Motor neuron (in vitro differentiated cells): ENCODE data around the gene TRPT1. TPM values are rescaled to one million over a fixed set of nuclear protein-coding genes. Genes with fewer than 3 reads are reported as not detected.
"Not testable (repeated sequence)": the region's sequence is repeated elsewhere in the genome, so short reads cannot be mapped to it uniquely, and the experiment has no call there.

Source experiments
- ATAC-seq, 8 experiments: fragments of 200-7000 bp; cut with Tn5 transposase; replicated peaks in 6 of 8; 2 replicates each; pipeline ENCODE4 v1.8.0; 2021; ENCODE audit warnings: mild to moderate bottlenecking in 8 of 8, moderate library complexity in 8 of 8
- H3K27ac ChIP-seq, 2 donors: fragments of 250-450 bp; sonication (Bioruptor Pico); 2 replicates each; pipeline ENCODE4 v1.9.0; 2021; ENCODE audit warnings: antibody characterized with exemption in 2 of 2, mild to moderate bottlenecking in 2 of 2, moderate library complexity in 1 of 2
- H3K4me1 ChIP-seq, 2 donors: fragments of 250-450 bp; sonication (Bioruptor Pico); replicated peaks in 1 of 2; 2 replicates each; pipeline ENCODE4 v1.6.1; 2021; ENCODE audit warnings: antibody characterized with exemption in 2 of 2, mild to moderate bottlenecking in 2 of 2, moderate library complexity in 1 of 2
- H3K4me3 ChIP-seq, 5 donors: fragments of 250-450 bp; sonication (Bioruptor Pico); 2 replicates each; pipeline ENCODE4 v1.9.0; 2021; ENCODE audit warnings: antibody characterized with exemption in 5 of 5, mild to moderate bottlenecking in 5 of 5, moderate library complexity in 4 of 5
- whole genome bisulfite sequencing, 10 experiments: fragments of 450-650 bp; shearing (Covaris generic); methylation state at CpG; one replicate each; pipeline ENCODE4 v1.0.0; 2022; 5-methylcytosine and 5-hydroxymethylcytosine counted together
- in situ Hi-C, 9 experiments: fragments of 400-800 bp; cut with MboI; loops; one replicate each; pipeline ENCODE4 v1.15.0; 2021; ENCODE audit warnings: low sequenced_read_pairs in 9 of 9, low pct_unique_long_range_greater_than_20kb in 2 of 9; ENCODE audit not compliant: unreplicated experiment in 9 of 9
- total RNA-seq, 8 experiments: library from RNA; unstranded; fragments of 300-600 nt; gene quantifications; 2 replicates each; pipeline versions ENCODE4 v1.2.3 to v1.2.4, GENCODE V29; 2022

Gene TRPT1
- total RNA-seq, 8 experiments from 2014 or later = 31.8 to 59.9 (median 35.5) TPM

DNA sequence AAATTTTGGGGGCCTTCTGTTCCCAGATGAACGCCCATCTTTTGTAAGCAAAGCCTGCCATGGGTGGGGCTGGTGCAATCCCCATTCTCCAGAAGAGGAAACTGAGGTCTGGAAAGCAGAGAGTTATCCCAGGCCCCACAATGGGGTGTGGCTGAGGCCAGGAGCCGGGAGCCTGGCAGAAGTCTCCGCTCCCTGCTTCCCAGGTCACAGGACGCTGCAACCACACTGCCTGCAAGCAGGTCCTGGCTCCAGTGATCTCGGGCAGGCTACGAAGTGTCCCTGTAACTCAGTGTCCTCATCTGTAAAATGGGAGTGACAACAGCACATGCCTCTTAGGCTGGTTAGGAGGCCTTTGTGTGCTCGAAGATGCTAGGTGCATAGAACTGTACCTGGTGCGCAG lies 27.1 kb upstream of the TRPT1 start:
- no peak for ATAC-seq
- H3K4me1 ChIP-seq = peaks cover 8 to 20% of the 10 kb centered on the region in 2 donors
- no peak overlapping the region for H3K4me3 ChIP-seq
- in situ Hi-C loops = no loop called here
- no peak overlapping the region for H3K27ac ChIP-seq
- WGBS, 10 experiments = 61 to 90% (median 85%) methylated on average over 2 to 7 of the region's 8 CpGs; no CpG with 5 or more reads in 5 of the 10 experiments

GRCh38 chr11:64252003-64252872 lies 26.3 kb upstream of the TRPT1 start:
- Histone ChIP-seq H3K27ac (no peak overlapping the region), H3K4me3 (peak overlapping the region; percentile 37 to 61 (median 47)), H3K4me1 (peaks cover 14 to 25% of the 10 kb centered on the region in 2 donors)
- in situ Hi-C loops = no loop called here
- ATAC-seq = peak in 3 of 8 experiments; percentile 11 to 38 (median 37)
- 3 to 18% methylated on average over 4 to 6 of the region's 23 CpGs; no CpG with 5 or more reads in 8 of the 10 experiments for WGBS, 10 experiments

GRCh38 chr11:64251753-64252002 lies 25.7 kb upstream of the TRPT1 start:
- WGBS, 10 experiments = 0% methylated on average over 3 of the region's 18 CpGs; no CpG with 5 or more reads in 9 of the 10 experiments
- Histone ChIP-seq H3K4me1 (peaks cover 14 to 25% of the 10 kb centered on the region in 2 donors), H3K4me3 (peak overlapping the region; percentile 37 to 61 (median 47)), H3K27ac (no peak overlapping the region)
- ATAC-seq = no peak
- in situ Hi-C loops = no loop called here

GRCh38 chr11:64251016-64251752 lies 25.2 kb upstream of the TRPT1 start, which contains the start of gene PLCB3:
TSS of gene PLCB3 (plus strand) at chr11:64251530. CDS start at chr11:64251650, 120 bp downstream.
- H3K4me1 ChIP-seq = peaks cover 14 to 25% of the 10 kb centered on the region in 2 donors
- H3K27ac ChIP-seq = peak within 1 kb of the TSS in 1 of 2 donors; percentile 7
- 0% methylated on average over 1 of the region's 75 CpGs; no CpG with 5 or more reads in 9 of the 10 experiments for WGBS, 10 experiments
- H3K4me3 ChIP-seq = peak within 1 kb of the TSS; percentile 37 to 61 (median 47)
- ATAC-seq = peak; percentile 21 to 56 (median 42)
- in situ Hi-C loops = no loop called here

DNA sequence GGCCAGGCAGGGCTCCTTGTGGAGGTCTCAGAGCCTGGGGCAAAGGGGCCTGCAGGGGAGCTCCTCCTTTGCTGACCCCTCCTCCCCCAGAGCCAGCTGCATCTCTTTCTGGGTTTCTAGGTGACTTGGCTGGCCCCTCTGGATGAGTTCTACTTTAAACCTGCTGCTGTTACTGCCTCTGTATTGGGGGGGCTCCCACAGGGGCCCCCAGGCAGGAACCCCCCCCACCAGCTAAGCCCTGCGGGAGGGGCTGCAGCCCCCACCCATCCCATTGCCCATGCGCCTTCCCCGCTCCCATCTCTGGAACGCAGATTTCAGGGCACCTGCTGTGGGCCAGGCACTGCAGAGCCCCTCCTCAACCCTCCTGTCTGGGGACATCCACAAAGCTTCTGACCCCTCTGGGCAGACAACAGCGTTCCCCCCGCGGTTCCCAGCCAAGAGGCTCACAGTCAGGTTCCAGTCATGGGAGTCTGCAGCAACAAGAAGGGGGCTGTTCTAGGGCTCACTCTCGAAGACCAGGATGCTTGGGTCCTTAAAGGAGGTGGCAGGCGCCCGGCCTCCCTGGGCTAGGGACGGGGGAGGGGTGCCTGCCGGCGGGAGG lies 24.5 kb upstream of the TRPT1 start:
- in situ Hi-C loops = no loop called here
- ATAC-seq = peak in 1 of 8 experiments; percentile 0
- peak overlapping the region; percentile 37 to 61 (median 47) for H3K4me3 ChIP-seq
- peaks cover 14 to 26% of the 10 kb centered on the region in 2 donors for H3K4me1 ChIP-seq
- peak overlapping the region in 1 of 2 donors; percentile 7 for H3K27ac ChIP-seq
- 0 to 7% methylated on average over 3 to 5 of the region's 13 CpGs; no CpG with 5 or more reads in 8 of the 10 experiments for whole genome bisulfite sequencing, 10 experiments

- ATAC-seq = no peak
- Histone ChIP-seq H3K4me3 (no peak overlapping the region), H3K4me1 (peaks cover 14 to 29% of the 10 kb centered on the region in 2 donors), H3K27ac (no peak overlapping the region)
- WGBS, 10 experiments = 73 to 100% (median 92%) methylated on average over 1 to 7 of the region's 8 CpGs; no CpG with 5 or more reads in 6 of the 10 experiments
- in situ Hi-C loops = no loop called here
Observed at GRCh38 chr11:64249563-64250414, 23.8 kb upstream of the TRPT1 start.

DNA sequence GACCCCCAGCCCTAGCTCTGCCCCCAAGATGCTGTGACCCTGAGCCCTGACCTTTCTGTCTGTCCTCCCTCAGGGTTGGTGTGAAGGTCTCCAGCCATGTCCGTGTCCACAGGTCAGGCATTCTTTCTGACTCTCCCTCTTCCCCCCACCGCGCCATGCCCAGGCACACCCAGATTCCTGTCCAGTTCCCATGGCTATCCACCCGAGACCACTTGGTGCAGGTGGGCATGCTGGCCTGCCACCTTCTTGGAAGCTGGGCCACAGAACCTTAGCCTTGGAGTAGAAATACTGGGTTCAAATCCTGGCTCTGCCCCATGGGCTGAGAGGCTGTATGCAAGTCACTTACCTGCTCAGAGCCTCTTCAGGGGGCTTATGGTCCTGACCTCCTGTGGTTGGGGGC lies 23.1 kb upstream of the TRPT1 start:
- no peak overlapping the region for H3K27ac ChIP-seq

GRCh38 chr11:64248578-64248977 lies 22.6 kb upstream of the TRPT1 start:
- in situ Hi-C loops = no loop called here
- WGBS, 10 experiments = no CpG with 5 or more reads among the region's 7 CpGs
- no peak overlapping the region for H3K4me3 ChIP-seq
- no peak for ATAC-seq
- peaks cover 14 to 29% of the 10 kb centered on the region in 2 donors for H3K4me1 ChIP-seq
- no peak overlapping the region for H3K27ac ChIP-seq

More for the DNA sequence above, 23.1 kb upstream of the TRPT1 start:
- 80 to 100% (median 98%) methylated on average over 1 to 3 of the region's 4 CpGs; no CpG with 5 or more reads in 6 of the 10 experiments for WGBS, 10 experiments
- Histone ChIP-seq H3K4me1 (peaks cover 14 to 29% of the 10 kb centered on the region in 2 donors), H3K4me3 (no peak overlapping the region)
- ATAC-seq = no peak
- in situ Hi-C loops = no loop called here

DNA sequence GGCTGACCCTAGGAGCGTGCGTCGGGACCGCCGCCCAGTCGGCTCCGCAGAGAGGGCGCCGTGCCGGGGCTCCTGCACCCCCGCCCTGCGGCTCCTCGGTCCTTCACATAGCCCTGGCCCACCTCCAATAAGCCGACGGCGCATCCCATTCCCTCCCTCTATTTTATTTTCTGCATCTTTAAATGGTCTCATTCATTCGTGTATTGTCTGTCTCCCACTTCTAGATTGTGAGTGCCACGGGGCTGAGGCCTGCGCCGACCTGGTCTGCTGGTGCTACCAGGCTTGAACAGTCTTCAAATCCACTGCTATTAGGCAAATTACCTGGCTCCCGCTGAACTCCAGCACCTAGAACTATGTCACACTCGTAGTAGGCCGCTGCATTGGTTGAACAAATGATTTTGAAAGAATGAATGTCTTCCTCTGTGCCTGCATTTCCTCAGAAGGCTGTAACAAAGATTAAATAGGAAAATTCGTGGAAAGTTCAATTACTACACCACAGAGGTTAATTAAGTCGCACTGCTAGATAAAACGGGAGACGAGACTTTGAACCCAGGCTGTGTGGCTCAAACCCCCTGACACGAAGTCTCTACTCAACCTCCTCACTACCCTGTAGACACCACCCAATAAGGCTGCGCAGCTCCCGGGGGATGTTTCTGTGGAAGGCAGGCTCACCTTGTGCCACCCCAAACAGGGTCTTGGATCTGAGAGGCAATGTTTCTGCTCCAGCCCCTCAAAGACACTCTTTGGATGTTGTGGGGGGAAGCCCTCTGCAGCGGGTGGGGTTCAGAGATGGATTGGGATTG lies 21.9 kb upstream of the TRPT1 start:
- Histone ChIP-seq H3K4me1 (peaks cover 14 to 29% of the 10 kb centered on the region in 2 donors), H3K27ac (no peak overlapping the region), H3K4me3 (peak overlapping the region; percentile 52 to 92 (median 77))
- 0 to 77% (median 63%) methylated on average over 2 to 21 of the region's 31 CpGs; no CpG with 5 or more reads in 1 of the 10 experiments for WGBS, 10 experiments
- ATAC-seq = peak; percentile 0 to 7 (median 2)
- in situ Hi-C loops = no loop called here

DNA sequence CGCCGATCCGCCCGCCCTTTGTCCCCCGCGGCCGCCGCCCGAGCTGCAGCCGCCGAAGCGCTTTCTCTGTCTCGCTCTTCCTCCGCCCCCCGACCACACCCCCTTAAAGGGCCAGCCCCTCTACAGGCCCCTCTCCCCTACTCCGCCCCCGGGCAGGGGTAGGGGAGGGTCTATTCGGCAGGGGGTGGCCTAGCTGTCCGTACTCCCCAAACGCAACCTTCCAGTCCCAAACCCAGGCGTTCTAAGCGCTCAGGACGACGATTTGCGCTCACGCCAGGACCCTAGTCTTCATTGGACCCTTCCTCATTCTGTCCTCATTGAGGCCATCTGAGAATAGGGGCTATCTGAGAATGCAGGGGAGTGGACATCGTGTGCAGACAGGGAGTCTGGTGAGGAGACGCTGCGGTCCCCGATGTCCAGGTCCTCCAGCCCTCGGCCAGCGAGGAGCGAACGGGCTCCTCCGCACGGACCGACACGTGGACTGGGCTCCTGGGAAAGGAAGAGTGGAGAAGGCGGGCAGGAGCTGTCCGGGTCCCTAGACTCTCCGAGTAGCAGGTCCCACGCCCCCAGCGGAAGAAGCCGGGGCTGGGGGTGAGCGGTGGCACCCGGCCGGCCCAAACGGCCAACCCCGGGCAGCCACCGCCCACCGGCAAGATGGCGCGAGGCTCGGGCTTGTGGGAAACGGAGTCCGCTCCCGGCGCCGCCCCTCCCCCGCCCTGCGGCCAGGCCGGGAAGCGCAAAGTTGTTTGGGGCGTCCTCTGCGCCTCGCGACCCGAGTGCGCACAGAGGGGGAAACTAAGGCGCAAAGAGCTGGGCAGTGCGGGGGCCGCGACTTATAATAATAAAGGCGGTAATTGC lies 21.1 kb upstream of the TRPT1 start, which contains the start of gene PPP1R14B:
PPP1R14B (minus strand) TSS at position 73 of the 858 bp plus-strand sequence. CDS start 270 bp downstream, outside the sequence.
- ATAC-seq = peak; percentile 42 to 74 (median 69)
- WGBS, 10 experiments = 0 to 4% (median 0%) methylated on average over 2 to 9 of the region's 74 CpGs; no CpG with 5 or more reads in 7 of the 10 experiments
- Histone ChIP-seq H3K27ac (peak within 1 kb of the TSS; percentile 90 to 91), H3K4me1 (peaks cover 17 to 30% of the 10 kb centered on the region in 2 donors), H3K4me3 (peak within 1 kb of the TSS; percentile 52 to 92 (median 77))
- in situ Hi-C loops = no loop called here

DNA sequence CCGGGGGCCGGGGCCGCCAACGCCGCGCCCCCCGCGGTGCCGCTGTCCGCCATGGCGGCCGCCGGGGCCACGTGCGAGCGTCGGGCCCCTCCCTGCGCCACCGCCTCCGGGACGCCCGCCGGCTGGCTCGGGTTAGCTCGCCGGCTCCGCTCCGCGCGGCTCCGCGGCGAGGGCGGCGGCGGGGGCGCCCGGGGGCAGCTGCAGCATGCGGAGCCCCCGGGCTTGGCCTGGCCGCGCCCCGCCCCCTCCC lies 20.6 kb upstream of the TRPT1 start:
- H3K4me3 ChIP-seq = peak overlapping the region; percentile 52 to 92 (median 77)
- ATAC-seq = peak; percentile 5 to 25 (median 12)
- no CpG with 5 or more reads among the region's 43 CpGs for WGBS, 10 experiments
- peaks cover 14 to 30% of the 10 kb centered on the region in 2 donors for H3K4me1 ChIP-seq
- in situ Hi-C loops = not testable (repeated sequence)
- H3K27ac ChIP-seq = peak overlapping the region; percentile 90 to 91
